CD4-positive, alpha-beta T cell treated with Interleukin-6 for 4 hours (primary cell): ENCODE results near the gene RAP1GAP.
"Not testable (repeated sequence)": the region's sequence is repeated elsewhere in the genome, so short reads cannot be mapped to it uniquely, and the experiment has no call there.

ENCODE experiments used
- DNase-seq: peaks from one replicate; pipeline ENCODE4 v3.0.0-alpha.2; 2020; ENCODE audit warnings: mixed read lengths

Gene RAP1GAP

GRCh38 chr1:21674957-21675356 is 5.8 kb upstream of the RAP1GAP start:
- DNase-seq, result no peak

GRCh38 chr1:21673853-21674252 is 4.7 kb upstream of the RAP1GAP start:
- not testable (repeated sequence) for DNase-seq

- DNase-seq, result no peak
Measured at GRCh38 chr1:21673277-21673780, 4.2 kb upstream of the RAP1GAP start.

GRCh38 chr1:21672478-21673276 is 3.5 kb upstream of the RAP1GAP start:
- no peak for DNase-seq

GRCh38 chr1:21671915-21672314 is 2.8 kb upstream of the RAP1GAP start:
- no peak for DNase-seq

GRCh38 chr1:21670956-21671902 is 2.1 kb upstream of the RAP1GAP start:
- DNase-seq, result no peak

- no peak for DNase-seq
Measured at GRCh38 chr1:21670059-21670881, 1.1 kb upstream of the RAP1GAP start.

- DNase-seq, result no peak
Measured at GRCh38 chr1:21668951-21669257, 253 bp downstream of the RAP1GAP start.

- no peak for DNase-seq
Measured at GRCh38 chr1:21668232-21668950, 766 bp downstream of the RAP1GAP start.

- DNase-seq, result no peak
Measured at GRCh38 chr1:21667348-21668231, 1.6 kb downstream of the RAP1GAP start.

- no peak for DNase-seq
Measured at GRCh38 chr1:21666576-21667320, 2.4 kb downstream of the RAP1GAP start.

- DNase-seq, result no peak
Measured at GRCh38 chr1:21665711-21666575, 3.2 kb downstream of the RAP1GAP start.

- no peak for DNase-seq
Measured at GRCh38 chr1:21664806-21665588, 4.2 kb downstream of the RAP1GAP start.

GRCh38 chr1:21663951-21664805 is 5.0 kb downstream of the RAP1GAP start:
- no peak for DNase-seq

- no peak for DNase-seq
Measured at GRCh38 chr1:21663248-21663950, 5.8 kb downstream of the RAP1GAP start.

- no peak for DNase-seq
Measured at GRCh38 chr1:21662426-21663247, 6.5 kb downstream of the RAP1GAP start.
